OCI-LY7 (cell line): ENCODE results near the gene SCART1. TPM values are rescaled to one million over a fixed set of nuclear protein-coding genes. Genes with fewer than 3 reads are reported as not detected.

Source experiments
- Bru-seq: library from RNA; stranded (reverse); fragments of 400-500 nt; gene quantifications from one replicate; lab custom pipeline; 2021; lab: Mats Ljungman, UMichigan
- BruChase-seq, 2 experiments: library from RNA; stranded (reverse); fragments of 400-500 nt; gene quantifications; one replicate each; lab custom pipeline; 2021; lab: Mats Ljungman, UMichigan
- BruUV-seq: library from RNA; stranded (reverse); fragments of 400-500 nt; replicated peaks from 2 replicates; lab custom pipeline; 2021; lab: Mats Ljungman, UMichigan
- CTCF ChIA-PET: fragments of 300-600 bp; sonication (Branson Sonifier 250); formaldehyde crosslinking; loops from one replicate; lab custom pipeline; 2022; ENCODE audit warnings: antibody characterized with exemption; ENCODE audit not compliant: unreplicated experiment; lab: Charles Lee
- POLR2A ChIA-PET: fragments of 300-600 bp; sonication (Branson Sonifier 250); formaldehyde crosslinking; loops from one replicate; lab custom pipeline; 2022; ENCODE audit warnings: antibody characterized with exemption; lab: Charles Lee
- DNase-seq: peaks from one replicate; pipeline ENCODE4 v3.0.0-alpha.2; 2015; ENCODE audit warnings: low spot score
- H2AFZ ChIP-seq: fragments of 200-600 bp; sonication (generic), shearing (Covaris generic); 2 replicates; pipeline ENCODE4 v1.6.1; 2014; ENCODE audit warnings: mild to moderate bottlenecking, antibody characterized with exemption, low read length, moderate library complexity
- H3K27ac ChIP-seq: fragments of 200-600 bp; sonication (generic); 2 replicates; pipeline ENCODE4 v1.5.1; 2014; ENCODE audit warnings: mixed run types, low read depth, mild to moderate bottlenecking, moderate library complexity, low read length, inconsistent platforms; ENCODE audit not compliant: poor library complexity, severe bottlenecking
- H3K36me3 ChIP-seq: fragments of 200-600 bp; sonication (generic); 2 replicates; pipeline ENCODE4 v1.6.1; 2014; ENCODE audit warnings: mild to moderate bottlenecking, antibody characterized with exemption, low read length, moderate library complexity, mixed read lengths; ENCODE audit not compliant: insufficient read depth
- H3K4me1 ChIP-seq: fragments of 200-600 bp; sonication (generic); 2 replicates; pipeline ENCODE4 v1.5.1; 2014; ENCODE audit warnings: mild to moderate bottlenecking, low read length; ENCODE audit not compliant: insufficient read depth, poor library complexity, severe bottlenecking
- H3K4me2 ChIP-seq: fragments of 200-600 bp; sonication (generic); 2 replicates; pipeline ENCODE4 v1.6.1; 2014; ENCODE audit warnings: mild to moderate bottlenecking, low read length
- H3K4me3 ChIP-seq: fragments of 200-600 bp; sonication (generic); 2 replicates; pipeline ENCODE4 v1.5.1; 2014; ENCODE audit warnings: mild to moderate bottlenecking, low read depth, low read length; ENCODE audit not compliant: poor library complexity, severe bottlenecking
- H3K79me2 ChIP-seq: fragments of 200-600 bp; sonication (generic); 2 replicates; pipeline ENCODE4 v1.6.1; 2016; ENCODE audit warnings: low read depth, mild to moderate bottlenecking, low read length, moderate library complexity, mixed read lengths; ENCODE audit not compliant: insufficient read depth
- H3K9me2 ChIP-seq: fragments of 200-600 bp; sonication (generic); 2 replicates; pipeline ENCODE4 v1.6.1; 2016; ENCODE audit warnings: mild to moderate bottlenecking, low read length, mixed read lengths; ENCODE audit not compliant: insufficient read depth
- H3K9me3 ChIP-seq: fragments of 200-600 bp; sonication (generic); 2 replicates; pipeline ENCODE4 v1.6.1; 2014; ENCODE audit warnings: mild to moderate bottlenecking, mixed run types, low read length, mixed read lengths
- H4K20me1 ChIP-seq: fragments of 200-600 bp; sonication (generic); 2 replicates; pipeline ENCODE4 v1.6.1; 2014; ENCODE audit warnings: mild to moderate bottlenecking, antibody characterized with exemption, low read length, moderate library complexity, mixed read lengths; ENCODE audit not compliant: insufficient read depth
- EZH2phosphoT487 ChIP-seq: fragments of 200-600 bp; sonication (generic); IDR thresholded peaks from 2 replicates; pipeline ENCODE4 v1.6.1; 2018; ENCODE audit warnings: low read depth, borderline replicate concordance, mild to moderate bottlenecking, mixed run types, antibody characterized with exemption, low read length, moderate library complexity, mixed read lengths
- intact Hi-C: fragments of 100-400 bp; cut with micrococcal nuclease; formaldehyde crosslinking; loops from one replicate; pipeline ENCODE4 v1.10.0; 2022; ENCODE audit not compliant: unreplicated experiment
- long read RNA-seq: library from polyadenylated mRNA; stranded (forward); transcript quantifications from one replicate; pipeline ENCODE4 v2.0.0, GENCODE V29; 2022
- total RNA-seq, 2 experiments: library from RNA; depleted of rRNA in 1 of 2; stranded (reverse); fragments of >200 nt in 1 of 2; shearing (Covaris generic) in 1 of 2; gene quantifications; 2 replicates each; pipeline ENCODE4 v1.2.3, GENCODE V29; 2014 to 2022
- TF ChIP-seq, protein P1 (sequence below): fragments of 200-600 bp; sonication (generic); conservative IDR thresholded peaks from 2 replicates; pipeline ENCODE4 v1.5.1; 2014; ENCODE audit warnings: mild to moderate bottlenecking, antibody characterized with exemption, low read length, moderate library complexity, mixed read lengths

SCART1 gene
- total RNA-seq (2014; rRNA removed; shearing (Covaris generic)) (7.3 and 10.0 TPM in 2 replicates), total RNA-seq (2022) (10.9 and 15.2 TPM in 2 replicates), Bru-seq, nascent RNA (percentile 46 among the genes with signal in this experiment), BruChase-seq, experiment 1, labeled RNA remaining after a 6-hour chase (percentile 44 among the genes with signal in this experiment), BruChase-seq, experiment 2, labeled RNA remaining after a 2-hour chase (percentile 50 among the genes with signal in this experiment)
- long read RNA-seq, partial matches to known transcripts: 0 of 4 reads
- long read RNA-seq, other reads (novel, unspliced or antisense): 3 of 4 reads

DNA sequence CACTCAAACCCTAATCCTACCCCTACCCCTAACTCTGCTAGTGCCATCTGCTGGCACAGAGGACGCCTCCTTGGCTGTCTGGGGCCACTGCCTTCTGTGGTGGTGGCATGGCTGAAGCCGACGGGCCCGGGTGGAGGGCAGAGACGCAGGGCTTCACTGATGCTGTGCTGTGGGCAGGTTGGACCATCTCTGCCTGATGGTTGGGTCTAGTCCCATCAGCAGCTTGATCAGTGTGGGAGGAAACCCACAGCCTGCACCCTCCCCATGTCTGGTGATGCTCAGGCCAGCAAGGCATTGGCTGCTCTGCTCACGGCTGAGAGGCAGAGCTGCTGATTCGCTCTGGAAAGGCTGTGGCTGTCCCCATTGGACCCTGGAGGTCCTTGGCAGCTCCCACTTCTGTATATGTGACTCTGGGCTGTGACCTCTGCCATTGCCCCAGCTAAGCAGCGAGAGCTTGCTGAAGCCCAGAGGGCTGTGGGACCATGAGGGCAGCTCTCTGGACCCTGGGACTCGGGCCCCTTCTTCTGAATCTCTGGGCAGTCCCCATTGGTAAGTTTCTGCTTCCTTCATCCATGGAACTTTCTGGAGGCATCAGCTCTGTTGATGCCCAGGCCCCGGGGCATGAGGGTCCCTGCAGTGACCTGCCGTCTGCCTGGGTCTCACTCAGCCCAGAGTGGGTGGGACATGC is at the start of gene SCART1:
SCART1 (plus strand) TSS at position 430 of the 688 bp plus-strand sequence; CDS start at position 483, 53 bp downstream.
- TF ChIP-seq, protein P1, sequence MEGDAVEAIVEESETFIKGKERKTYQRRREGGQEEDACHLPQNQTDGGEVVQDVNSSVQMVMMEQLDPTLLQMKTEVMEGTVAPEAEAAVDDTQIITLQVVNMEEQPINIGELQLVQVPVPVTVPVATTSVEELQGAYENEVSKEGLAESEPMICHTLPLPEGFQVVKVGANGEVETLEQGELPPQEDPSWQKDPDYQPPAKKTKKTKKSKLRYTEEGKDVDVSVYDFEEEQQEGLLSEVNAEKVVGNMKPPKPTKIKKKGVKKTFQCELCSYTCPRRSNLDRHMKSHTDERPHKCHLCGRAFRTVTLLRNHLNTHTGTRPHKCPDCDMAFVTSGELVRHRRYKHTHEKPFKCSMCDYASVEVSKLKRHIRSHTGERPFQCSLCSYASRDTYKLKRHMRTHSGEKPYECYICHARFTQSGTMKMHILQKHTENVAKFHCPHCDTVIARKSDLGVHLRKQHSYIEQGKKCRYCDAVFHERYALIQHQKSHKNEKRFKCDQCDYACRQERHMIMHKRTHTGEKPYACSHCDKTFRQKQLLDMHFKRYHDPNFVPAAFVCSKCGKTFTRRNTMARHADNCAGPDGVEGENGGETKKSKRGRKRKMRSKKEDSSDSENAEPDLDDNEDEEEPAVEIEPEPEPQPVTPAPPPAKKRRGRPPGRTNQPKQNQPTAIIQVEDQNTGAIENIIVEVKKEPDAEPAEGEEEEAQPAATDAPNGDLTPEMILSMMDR: no peak
- no peak for TF ChIP-seq EZH2phosphoT487
- Histone ChIP-seq H3K9me2 (no peaks in the 10 kb centered on the region), H4K20me1 (no peaks in the 10 kb centered on the region), H3K4me2 (no peak within 1 kb of the TSS), H3K4me3 (no peak within 1 kb of the TSS), H3K27ac (no peak within 1 kb of the TSS), H3K36me3 (no peaks in the 10 kb centered on the region), H2AFZ (no peak within 1 kb of the TSS), H3K4me1 (no peaks in the 10 kb centered on the region), H3K79me2 (no peaks in the 10 kb centered on the region), H3K9me3 (peaks cover 9% of the 10 kb centered on the region; the same call in 1 of the 2 replicates)
- no TSS peak for BruUV-seq
- ChIA-PET POLR2A (interaction anchor here (0.7 kb wide), 1 partner anchor 10 kb away, joined by 3 read pairs; no protein-coding TSS in a partner anchor), CTCF (no interaction called here)
- DNase-seq: no peak
- intact Hi-C loops: no loop called here

GRCh38 chr10:133405272-133405671 is 48.5 kb upstream of the SCART1 start:
- TF ChIP-seq, protein P1: no peak
- no peak for TF ChIP-seq EZH2phosphoT487
- Histone ChIP-seq H3K9me3 (peaks cover 18% of the 10 kb centered on the region; the same call in 1 of the 2 replicates), H3K4me3 (no peak overlapping the region), H3K27ac (no peak overlapping the region), H3K36me3 (peaks cover 98% of the 10 kb centered on the region), H3K4me2 (peak overlapping the region; percentile 6; the same call in 1 of the 2 replicates), H3K79me2 (peaks cover 55% of the 10 kb centered on the region), H3K9me2 (no peaks in the 10 kb centered on the region), H3K4me1 (peaks cover 13% of the 10 kb centered on the region), H2AFZ (no peak overlapping the region), H4K20me1 (no peaks in the 10 kb centered on the region)
- intact Hi-C loops: no loop called here
- no TSS peak for BruUV-seq
- CTCF ChIA-PET: interaction anchor here (0.6 kb wide), 1 partner anchor 1884 kb away, joined by 3 read pairs; no protein-coding TSS in a partner anchor
- DNase-seq: no peak
- POLR2A ChIA-PET: interaction anchor here (1.0 kb wide), 1 partner anchor 8 kb away, joined by 3 read pairs; no protein-coding TSS in a partner anchor
